ENCODE measurements around the gene EIF4G3.

DNA sequence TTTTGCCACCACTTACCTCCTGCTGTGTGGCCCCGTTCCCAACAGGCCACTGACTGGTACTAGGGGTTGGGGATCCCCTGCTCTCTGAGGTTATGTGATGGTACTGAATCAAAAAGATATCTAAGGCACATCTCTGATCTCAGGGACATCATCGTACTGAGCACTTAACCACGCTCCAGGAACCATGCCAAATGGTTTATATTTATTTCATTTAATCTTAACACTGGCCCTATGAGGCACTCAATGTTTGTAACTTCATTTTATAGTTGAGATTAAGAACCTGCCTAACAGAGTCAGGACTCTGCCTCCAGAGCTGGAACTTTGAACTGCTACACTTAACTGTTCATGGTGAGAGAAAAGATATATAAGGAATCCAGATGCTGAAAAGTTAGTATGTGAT is 291.6 kb downstream of the EIF4G3 start:
- TF ChIP-seq, protein P1, sequence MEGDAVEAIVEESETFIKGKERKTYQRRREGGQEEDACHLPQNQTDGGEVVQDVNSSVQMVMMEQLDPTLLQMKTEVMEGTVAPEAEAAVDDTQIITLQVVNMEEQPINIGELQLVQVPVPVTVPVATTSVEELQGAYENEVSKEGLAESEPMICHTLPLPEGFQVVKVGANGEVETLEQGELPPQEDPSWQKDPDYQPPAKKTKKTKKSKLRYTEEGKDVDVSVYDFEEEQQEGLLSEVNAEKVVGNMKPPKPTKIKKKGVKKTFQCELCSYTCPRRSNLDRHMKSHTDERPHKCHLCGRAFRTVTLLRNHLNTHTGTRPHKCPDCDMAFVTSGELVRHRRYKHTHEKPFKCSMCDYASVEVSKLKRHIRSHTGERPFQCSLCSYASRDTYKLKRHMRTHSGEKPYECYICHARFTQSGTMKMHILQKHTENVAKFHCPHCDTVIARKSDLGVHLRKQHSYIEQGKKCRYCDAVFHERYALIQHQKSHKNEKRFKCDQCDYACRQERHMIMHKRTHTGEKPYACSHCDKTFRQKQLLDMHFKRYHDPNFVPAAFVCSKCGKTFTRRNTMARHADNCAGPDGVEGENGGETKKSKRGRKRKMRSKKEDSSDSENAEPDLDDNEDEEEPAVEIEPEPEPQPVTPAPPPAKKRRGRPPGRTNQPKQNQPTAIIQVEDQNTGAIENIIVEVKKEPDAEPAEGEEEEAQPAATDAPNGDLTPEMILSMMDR (IDR thresholded peaks at IDR 0.05) = no peak
- no peak for TF ChIP-seq EZH2 (IDR thresholded peaks at IDR 0.05; ENCODE audit: borderline replicate concordance, insufficient read depth, low read depth, low read length, poor library complexity, severe bottlenecking)
